H9 (cell line): ENCODE results near the gene HNRNPH2. TPM values are rescaled to one million over a fixed set of nuclear protein-coding genes. Genes with fewer than 3 reads are reported as not detected.

Experiments used
- DNase-seq: peaks from one replicate; pipeline ENCODE4 v3.0.0-alpha.2; 2017
- H2AFZ ChIP-seq: one replicate; pipeline ENCODE4 v1.6.1; 2013; ENCODE audit warnings: mild to moderate bottlenecking, low read length, control low read depth, moderate library complexity
- H2AK5ac ChIP-seq: 2 replicates; pipeline ENCODE4 v1.6.1; 2013; ENCODE audit warnings: low read length, control low read depth, mixed read lengths; ENCODE audit not compliant: insufficient read length
- H2BK120ac ChIP-seq: one replicate; pipeline ENCODE4 v1.6.1; 2013; ENCODE audit warnings: low read depth, mild to moderate bottlenecking, low read length, control low read depth, inconsistent platforms; ENCODE audit not compliant: poor library complexity, severe bottlenecking
- H2BK12ac ChIP-seq: 2 replicates; pipeline ENCODE4 v1.6.1; 2013; ENCODE audit warnings: low read length, control low read depth, mixed read lengths, low read depth; ENCODE audit not compliant: insufficient read length
- H2BK15ac ChIP-seq: 2 replicates; pipeline ENCODE4 v1.6.1; 2013; ENCODE audit warnings: low read depth, low read length, control low read depth
- H2BK20ac ChIP-seq: one replicate; pipeline ENCODE4 v1.6.1; 2013; ENCODE audit warnings: low read depth, mild to moderate bottlenecking, low read length, control low read depth, inconsistent platforms; ENCODE audit not compliant: poor library complexity, severe bottlenecking
- H2BK5ac ChIP-seq: 2 replicates; pipeline ENCODE4 v1.6.1; 2013; ENCODE audit warnings: low read length, control low read depth, mixed read lengths; ENCODE audit not compliant: insufficient read length
- H3K14ac ChIP-seq: 2 replicates; pipeline ENCODE4 v1.6.1; 2013; ENCODE audit warnings: low read length, control low read depth; ENCODE audit not compliant: insufficient read depth
- H3K18ac ChIP-seq: 2 replicates; pipeline ENCODE4 v1.6.1; 2013; ENCODE audit warnings: low read depth, mild to moderate bottlenecking, mixed read lengths, low read length, control low read depth; ENCODE audit not compliant: insufficient read length
- H3K23ac ChIP-seq: 2 replicates; pipeline ENCODE4 v1.6.1; 2013; ENCODE audit warnings: low read length, control low read depth, mixed read lengths, low read depth; ENCODE audit not compliant: insufficient read length
- H3K23me2 ChIP-seq: 2 replicates; pipeline ENCODE4 v1.6.1; 2013; ENCODE audit warnings: low read depth, mild to moderate bottlenecking, mixed read lengths, low read length, control low read depth; ENCODE audit not compliant: insufficient read length, poor library complexity, severe bottlenecking
- H3K27ac ChIP-seq: 2 replicates; pipeline ENCODE4 v1.5.1; 2013; ENCODE audit warnings: low read length, control low read depth, mixed read lengths, low read depth; ENCODE audit not compliant: insufficient read length
- H3K27me3 ChIP-seq: 2 replicates; pipeline ENCODE4 v1.6.1; 2013; ENCODE audit warnings: low read length, control low read depth, inconsistent platforms; ENCODE audit not compliant: insufficient read depth
- H3K4ac ChIP-seq: 2 replicates; pipeline ENCODE4 v1.6.1; 2013; ENCODE audit warnings: low read depth, mild to moderate bottlenecking, control low read depth, inconsistent platforms, low read length, moderate library complexity
- H3K4me1 ChIP-seq: 2 replicates; pipeline ENCODE4 v1.6.1; 2013; ENCODE audit warnings: low read length, control low read depth, inconsistent platforms; ENCODE audit not compliant: insufficient read depth
- H3K4me2 ChIP-seq: 2 replicates; pipeline ENCODE4 v1.6.1; 2013; ENCODE audit warnings: low read length, control low read depth, mixed read lengths; ENCODE audit not compliant: insufficient read length, insufficient read depth
- H3K56ac ChIP-seq: 2 replicates; pipeline ENCODE4 v1.6.1; 2013; ENCODE audit warnings: low read depth, mild to moderate bottlenecking, mixed read lengths, low read length, control low read depth; ENCODE audit not compliant: insufficient read length
- H3K79me1 ChIP-seq: 2 replicates; pipeline ENCODE4 v1.6.1; 2013; ENCODE audit warnings: low read depth, mild to moderate bottlenecking, moderate library complexity, low read length, control low read depth, inconsistent platforms; ENCODE audit not compliant: insufficient read depth, poor library complexity, severe bottlenecking
- H3K79me2 ChIP-seq: 2 replicates; pipeline ENCODE4 v1.6.1; 2013; ENCODE audit warnings: low read length, control low read depth, inconsistent platforms; ENCODE audit not compliant: insufficient read depth
- H3K9ac ChIP-seq: 2 replicates; pipeline ENCODE4 v1.6.1; 2013; ENCODE audit warnings: low read length, control low read depth, mixed read lengths; ENCODE audit not compliant: insufficient read length; ENCODE audit errors: extremely low read depth
- H3K9me3 ChIP-seq: one replicate; pipeline ENCODE4 v1.6.1; 2013; ENCODE audit warnings: low read depth, low read length, inconsistent platforms; ENCODE audit not compliant: control insufficient read depth
- H3T11ph ChIP-seq: one replicate; pipeline ENCODE4 v1.6.1; 2013; ENCODE audit warnings: mild to moderate bottlenecking, low read length, control low read depth, inconsistent platforms
- H4K20me1 ChIP-seq: one replicate; pipeline ENCODE4 v1.6.1; 2013; ENCODE audit not compliant: control insufficient read depth, insufficient read length, insufficient read depth
- H4K5ac ChIP-seq: 2 replicates; pipeline ENCODE4 v1.6.1; 2013; ENCODE audit warnings: low read depth, mild to moderate bottlenecking, mixed read lengths, low read length, control low read depth; ENCODE audit not compliant: insufficient read length
- H4K8ac ChIP-seq: replicated peaks from 2 replicates; pipeline ENCODE4 v1.6.1; 2013; ENCODE audit warnings: low read length, control low read depth, mixed read lengths, low read depth; ENCODE audit not compliant: insufficient read length
- H4K91ac ChIP-seq: 2 replicates; pipeline ENCODE4 v1.6.1; 2013; ENCODE audit warnings: low read depth, mild to moderate bottlenecking, moderate library complexity, mixed read lengths, low read length, control low read depth; ENCODE audit not compliant: insufficient read length
- H3K27ac Mint-ChIP-seq, 3 experiments: 2 replicates in 2 of 3; 3 replicates in 1 of 3; pipeline ENCODE4 v1.8.0; 2020 to 2021; ENCODE audit warnings: mixed read lengths in 3 of 3, mild to moderate bottlenecking in 1 of 3, moderate library complexity in 1 of 3
- H3K27me3 Mint-ChIP-seq: 2 replicates; pipeline ENCODE4 v1.8.0; 2021; ENCODE audit warnings: low read depth, mild to moderate bottlenecking, moderate library complexity, mixed read lengths
- H3K36me3 Mint-ChIP-seq, 3 experiments: 2 replicates in 2 of 3; 3 replicates in 1 of 3; pipeline ENCODE4 v1.8.0; 2020 to 2021; ENCODE audit warnings: low read depth in 3 of 3, mixed read lengths in 3 of 3; ENCODE audit not compliant: insufficient read depth in 1 of 3
- H3K4me1 Mint-ChIP-seq, 2 experiments: 2 replicates each; pipeline ENCODE4 v1.8.0; 2020; ENCODE audit warnings: mixed read lengths in 2 of 2
- H3K4me3 Mint-ChIP-seq, 2 experiments: 2 replicates in 1 of 2; 3 replicates in 1 of 2; pipeline ENCODE4 v1.8.0; 2020 to 2021; ENCODE audit warnings: mild to moderate bottlenecking in 2 of 2, mixed read lengths in 2 of 2, moderate library complexity in 1 of 2
- H3K9me3 Mint-ChIP-seq, 2 experiments: 2 replicates in 1 of 2; 3 replicates in 1 of 2; pipeline ENCODE4 v1.8.0; 2020; ENCODE audit warnings: mild to moderate bottlenecking in 2 of 2, mixed read lengths in 2 of 2, moderate library complexity in 1 of 2
- WGBS: extraction: QIAGEN DNeasy Blood & Tissue Kit; methylation state at CpG from one replicate; pipeline ENCODE4 v1.1.7; 2013; ENCODE audit warnings: missing lambda C conversion rate, low lambda C conversion rate, mixed read lengths; ENCODE audit not compliant: insufficient read length; ENCODE audit errors: extremely low coverage; 5-methylcytosine and 5-hydroxymethylcytosine counted together
- total RNA-seq: library from RNA; stranded (reverse); gene quantifications from 2 replicates; pipeline ENCODE4 v1.2.1, GENCODE V29; 2021
- TF ChIP-seq, protein P1 (sequence below): fragments of 200-600 bp; sonication (generic); conservative IDR thresholded peaks from 3 replicates; pipeline ENCODE4 v1.8.0; 2021; ENCODE audit warnings: antibody characterized with exemption, mild to moderate bottlenecking

Gene HNRNPH2
- total RNA-seq, 1 experiment from 2014 or later: 60.2 TPM

DNA sequence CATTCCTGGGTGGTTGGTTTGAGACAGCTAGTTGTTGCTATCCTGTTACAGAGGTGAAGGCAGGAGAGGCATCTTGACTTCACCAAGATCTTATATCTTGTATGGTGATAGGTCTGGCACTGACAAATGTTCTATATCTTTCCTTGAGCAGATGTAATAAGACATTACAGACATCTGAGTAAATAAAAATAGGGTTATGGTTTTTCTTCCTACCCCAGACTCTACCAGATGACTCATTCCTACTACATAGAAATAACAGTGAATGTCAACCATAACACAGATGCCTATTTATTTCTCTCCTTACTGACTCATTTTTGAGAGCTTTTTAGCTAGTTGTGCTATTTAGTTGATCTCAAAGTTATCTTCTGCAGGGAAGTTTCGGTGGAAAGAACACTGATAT is 21.9 kb downstream of the HNRNPH2 start:
- no peak overlapping the region for H2AFZ ChIP-seq
- H3K27me3 ChIP-seq: no peaks in the 10 kb centered on the region
- H4K5ac ChIP-seq: no peak overlapping the region
- no peaks in the 10 kb centered on the region for H3K23me2 ChIP-seq
- no peak overlapping the region for H3T11ph ChIP-seq
- no peak overlapping the region for H4K91ac ChIP-seq
- no peak overlapping the region for H3K4me2 ChIP-seq
- no peak overlapping the region for H3K27ac ChIP-seq
- Mint-ChIP-seq H3K4me3 (no peak overlapping the region), H3K27ac (no peak overlapping the region), H3K4me1 (no peaks in the 10 kb centered on the region), H3K36me3 (peaks cover 39 to 63% (median 60%) of the 10 kb centered on the region in 3 experiments), H3K9me3 (peaks cover 62 to 78% of the 10 kb centered on the region in 2 experiments), H3K27me3 (no peaks in the 10 kb centered on the region)
- H2BK5ac ChIP-seq: no peak overlapping the region
- no peak overlapping the region for H3K14ac ChIP-seq
- peaks cover 32% of the 10 kb centered on the region for H3K9me3 ChIP-seq
- no peak for DNase-seq
- H2BK120ac ChIP-seq: no peak overlapping the region
- no peak overlapping the region for H4K8ac ChIP-seq
- no peak overlapping the region for H3K23ac ChIP-seq
- no peaks in the 10 kb centered on the region for H3K4me1 ChIP-seq
- no peak overlapping the region for H3K4ac ChIP-seq
- no peak overlapping the region for H2BK15ac ChIP-seq
- H3K79me2 ChIP-seq: no peaks in the 10 kb centered on the region
- no peak overlapping the region for H3K56ac ChIP-seq
- no peak overlapping the region for H2AK5ac ChIP-seq
- H4K20me1 ChIP-seq: no peaks in the 10 kb centered on the region
- H3K9ac ChIP-seq: no peak overlapping the region
- no peaks in the 10 kb centered on the region for H3K79me1 ChIP-seq
- TF ChIP-seq, protein P1, sequence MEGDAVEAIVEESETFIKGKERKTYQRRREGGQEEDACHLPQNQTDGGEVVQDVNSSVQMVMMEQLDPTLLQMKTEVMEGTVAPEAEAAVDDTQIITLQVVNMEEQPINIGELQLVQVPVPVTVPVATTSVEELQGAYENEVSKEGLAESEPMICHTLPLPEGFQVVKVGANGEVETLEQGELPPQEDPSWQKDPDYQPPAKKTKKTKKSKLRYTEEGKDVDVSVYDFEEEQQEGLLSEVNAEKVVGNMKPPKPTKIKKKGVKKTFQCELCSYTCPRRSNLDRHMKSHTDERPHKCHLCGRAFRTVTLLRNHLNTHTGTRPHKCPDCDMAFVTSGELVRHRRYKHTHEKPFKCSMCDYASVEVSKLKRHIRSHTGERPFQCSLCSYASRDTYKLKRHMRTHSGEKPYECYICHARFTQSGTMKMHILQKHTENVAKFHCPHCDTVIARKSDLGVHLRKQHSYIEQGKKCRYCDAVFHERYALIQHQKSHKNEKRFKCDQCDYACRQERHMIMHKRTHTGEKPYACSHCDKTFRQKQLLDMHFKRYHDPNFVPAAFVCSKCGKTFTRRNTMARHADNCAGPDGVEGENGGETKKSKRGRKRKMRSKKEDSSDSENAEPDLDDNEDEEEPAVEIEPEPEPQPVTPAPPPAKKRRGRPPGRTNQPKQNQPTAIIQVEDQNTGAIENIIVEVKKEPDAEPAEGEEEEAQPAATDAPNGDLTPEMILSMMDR: no peak
- WGBS: no CpG with 5 or more reads among the region's 1 CpG
- no peak overlapping the region for H2BK20ac ChIP-seq
- no peak overlapping the region for H2BK12ac ChIP-seq
- H3K18ac ChIP-seq: no peak overlapping the region
